ENCODE results near the gene POLDIP2. TPM values are rescaled to one million over a fixed set of nuclear protein-coding genes. Genes with fewer than 3 reads are reported as not detected.

Gene POLDIP2
- total and polyA plus RNA-seq, 12 donors, result 66.4 to 176 (median 152) TPM

DNA sequence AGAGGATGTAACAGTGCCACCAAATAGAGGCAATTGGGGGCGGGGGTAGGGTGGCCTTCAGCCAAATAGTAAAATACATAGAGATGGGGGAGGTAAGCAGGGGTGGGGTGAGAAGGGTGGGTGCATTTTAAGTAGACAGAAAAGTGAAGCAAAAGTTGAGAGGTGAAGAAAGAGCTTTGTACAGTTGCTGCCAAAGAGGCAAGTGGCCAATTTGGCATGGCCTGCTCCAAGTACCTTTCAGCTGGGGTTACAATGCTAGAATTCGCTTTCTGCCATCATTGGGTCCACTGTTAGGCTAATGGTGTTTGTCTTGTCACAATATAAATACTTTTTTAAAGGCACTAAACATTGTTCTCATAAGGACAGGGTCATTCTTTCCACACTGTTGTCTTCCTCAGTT, 43.5 kb downstream of the POLDIP2 start:
- H3K9me3 ChIP-seq, result no peaks in the 10 kb centered on the region
- ATAC-seq (no peak), DNase-seq (no peak)
- WGBS, 2 donors, result 86% methylated on average over 2 of the region's 2 CpGs
- no peak overlapping the region for H3K4me3 ChIP-seq
- no peak overlapping the region for H3K27ac ChIP-seq
- no peaks in the 10 kb centered on the region for H3K36me3 ChIP-seq
- TF ChIP-seq, protein P1, sequence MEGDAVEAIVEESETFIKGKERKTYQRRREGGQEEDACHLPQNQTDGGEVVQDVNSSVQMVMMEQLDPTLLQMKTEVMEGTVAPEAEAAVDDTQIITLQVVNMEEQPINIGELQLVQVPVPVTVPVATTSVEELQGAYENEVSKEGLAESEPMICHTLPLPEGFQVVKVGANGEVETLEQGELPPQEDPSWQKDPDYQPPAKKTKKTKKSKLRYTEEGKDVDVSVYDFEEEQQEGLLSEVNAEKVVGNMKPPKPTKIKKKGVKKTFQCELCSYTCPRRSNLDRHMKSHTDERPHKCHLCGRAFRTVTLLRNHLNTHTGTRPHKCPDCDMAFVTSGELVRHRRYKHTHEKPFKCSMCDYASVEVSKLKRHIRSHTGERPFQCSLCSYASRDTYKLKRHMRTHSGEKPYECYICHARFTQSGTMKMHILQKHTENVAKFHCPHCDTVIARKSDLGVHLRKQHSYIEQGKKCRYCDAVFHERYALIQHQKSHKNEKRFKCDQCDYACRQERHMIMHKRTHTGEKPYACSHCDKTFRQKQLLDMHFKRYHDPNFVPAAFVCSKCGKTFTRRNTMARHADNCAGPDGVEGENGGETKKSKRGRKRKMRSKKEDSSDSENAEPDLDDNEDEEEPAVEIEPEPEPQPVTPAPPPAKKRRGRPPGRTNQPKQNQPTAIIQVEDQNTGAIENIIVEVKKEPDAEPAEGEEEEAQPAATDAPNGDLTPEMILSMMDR (IDR thresholded peaks at IDR 0.05), result no peak
- H3K4me1 ChIP-seq, result peaks cover 3 to 9% (median 7%) of the 10 kb centered on the region in 9 donors
- peaks cover 0 to 6% (median 0%) of the 10 kb centered on the region in 7 donors for H3K27me3 ChIP-seq
- intact Hi-C loops (cut with DNase I), result no loop called here

DNA sequence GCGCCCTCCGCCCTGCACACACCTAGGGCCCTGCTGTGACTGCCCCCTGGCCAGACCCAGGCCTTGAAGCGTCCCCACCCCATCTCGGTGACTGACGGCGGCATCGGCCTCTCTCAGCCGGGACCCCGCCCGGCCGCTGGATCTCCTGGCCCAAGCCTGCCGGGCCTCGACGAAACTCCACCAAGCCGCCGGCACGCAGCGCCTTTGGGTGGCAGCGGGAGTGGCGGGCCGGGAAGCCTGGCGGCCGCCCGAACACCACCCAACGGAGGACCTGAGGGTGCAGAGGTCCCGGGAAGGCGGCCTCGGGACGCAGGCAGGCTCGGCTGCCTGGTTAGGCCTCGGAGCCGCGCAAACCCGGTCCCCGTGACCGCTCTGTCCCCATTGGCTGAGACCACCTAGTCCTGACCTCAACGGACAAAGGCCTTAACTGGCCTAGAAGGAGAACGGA, 50.3 kb downstream of the POLDIP2 start:
- Histone ChIP-seq H3K27ac (no peak overlapping the region), H3K4me3 (no peak overlapping the region), H3K27me3 (peaks cover 0 to 47% (median 28%) of the 10 kb centered on the region in 7 donors), H3K36me3 (no peaks in the 10 kb centered on the region), H3K4me1 (no peaks in the 10 kb centered on the region), H3K9me3 (no peaks in the 10 kb centered on the region)
- no peak for DNase-seq
- TF ChIP-seq, protein P1 (IDR thresholded peaks at IDR 0.05), result no peak
- ATAC-seq, result no peak
- 20 to 24% methylated on average over 38 of the region's 38 CpGs for WGBS, 2 donors
- intact Hi-C loops (cut with DNase I), result no loop called here

DNA sequence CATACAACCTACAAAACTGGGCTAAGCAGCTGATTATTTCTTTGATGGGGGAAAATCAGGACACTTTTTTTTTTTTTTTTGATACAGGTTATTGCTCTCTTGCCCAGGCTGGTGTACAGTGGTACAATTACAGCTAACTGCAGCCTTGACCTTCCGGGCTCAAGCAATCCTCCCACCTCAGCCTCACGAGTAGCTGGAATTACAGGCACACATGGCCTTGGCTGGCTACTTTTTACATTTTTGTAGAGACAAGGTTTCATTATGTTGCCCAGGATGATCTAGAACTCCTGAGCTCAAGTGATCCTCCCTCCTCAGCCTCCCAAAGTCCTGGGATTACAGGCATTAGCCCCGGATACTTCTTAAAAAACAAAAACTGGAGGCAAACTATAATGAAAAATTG, 58.9 kb downstream of the POLDIP2 start:
- Histone ChIP-seq H3K4me3 (no peak overlapping the region), H3K36me3 (no peaks in the 10 kb centered on the region), H3K27me3 (peaks cover 0 to 17% (median 7%) of the 10 kb centered on the region in 7 donors), H3K27ac (no peak overlapping the region), H3K4me1 (no peaks in the 10 kb centered on the region), H3K9me3 (no peaks in the 10 kb centered on the region)
- DNase-seq, result no peak
- no peak for ATAC-seq
- intact Hi-C loops (cut with DNase I), result no loop called here
- TF ChIP-seq, protein P1 (IDR thresholded peaks at IDR 0.05), result no peak
- 78 to 84% methylated on average over 3 of the region's 3 CpGs for WGBS, 2 donors

Small RNA genes lying within 50 kb of the gene (microRNA-seq; reads per million reads assigned to microRNA genes)
- gene MIR4723, result 0 to 1.0 reads per million in 2 donors

Other genes starting within 250 kb of the POLDIP2 start
- 1 to 10 TPM; 2.3 to 4.4 (median 3.2) TPM for gene TMEM97, start 38.3 kb downstream of the POLDIP2 start, total RNA-seq
- gene TMEM97, start 38.3 kb downstream of the POLDIP2 start, polyA plus RNA-seq, result 1 to 10 TPM; 1.6 to 5.2 TPM
- 10 to 100 TPM in 7 of 10 donors, 1 to 10 TPM in 3; 8.5 to 15.4 (median 10.8) TPM for gene IFT20, start 22.1 kb downstream of the POLDIP2 start, total RNA-seq
- 10 to 100 TPM; 16.8 to 38.2 TPM for gene IFT20, start 22.1 kb downstream of the POLDIP2 start, polyA plus RNA-seq
- gene TNFAIP1, start 21.8 kb downstream of the POLDIP2 start, total RNA-seq, result 10 to 100 TPM; 33.0 to 87.6 (median 45.8) TPM
- gene TNFAIP1, start 21.8 kb downstream of the POLDIP2 start, polyA plus RNA-seq, result 10 to 100 TPM; 15.1 to 33.8 TPM
- not detected for gene SEBOX, start 7.7 kb upstream of the POLDIP2 start, total RNA-seq
- gene SEBOX, start 7.7 kb upstream of the POLDIP2 start, polyA plus RNA-seq, result not detected
- 100 to 1,000 TPM in 1 of 10 donors, 10 to 100 TPM in 9; 44.8 to 121 (median 67.0) TPM for gene VTN, start 12.8 kb upstream of the POLDIP2 start, total RNA-seq
- 10 to 100 TPM; 26.3 to 27.8 TPM for gene VTN, start 12.8 kb upstream of the POLDIP2 start, polyA plus RNA-seq
- 10 to 100 TPM in 1 of 10 donors, 1 to 10 TPM in 9; 5.2 to 10.5 (median 8.4) TPM for gene SARM1, start 14.2 kb upstream of the POLDIP2 start, total RNA-seq
- 1 to 10 TPM; 4.4 to 4.8 TPM for gene SARM1, start 14.2 kb upstream of the POLDIP2 start, polyA plus RNA-seq
- 10 to 100 TPM in 1 of 10 donors, 1 to 10 TPM in 9; 3.6 to 10.2 (median 4.9) TPM for gene SLC46A1, start 48.7 kb upstream of the POLDIP2 start, total RNA-seq
- 1 to 10 TPM; 1.4 to 2.8 TPM for gene SLC46A1, start 48.7 kb upstream of the POLDIP2 start, polyA plus RNA-seq
- gene SLC13A2, start 116.1 kb upstream of the POLDIP2 start, total RNA-seq, result not detected
- gene SLC13A2, start 116.1 kb upstream of the POLDIP2 start, polyA plus RNA-seq, result not detected
- not detected for gene FOXN1, start 148.8 kb upstream of the POLDIP2 start, total RNA-seq
- gene FOXN1, start 148.8 kb upstream of the POLDIP2 start, polyA plus RNA-seq, result not detected
- gene UNC119, start 195.1 kb upstream of the POLDIP2 start, total RNA-seq, result 10 to 100 TPM; 10.6 to 23.4 (median 21.0) TPM
- 10 to 100 TPM; 18.0 to 23.8 TPM for gene UNC119, start 195.1 kb upstream of the POLDIP2 start, polyA plus RNA-seq
- 10 to 100 TPM; 44.6 to 69.3 (median 49.6) TPM for gene PIGS, start 214.0 kb upstream of the POLDIP2 start, total RNA-seq
- gene PIGS, start 214.0 kb upstream of the POLDIP2 start, polyA plus RNA-seq, result 10 to 100 TPM in 1 of 2 donors, 1 to 10 TPM in 1; 9.0 to 44.9 TPM
- 100 to 1,000 TPM; 196 to 416 (median 291) TPM for gene ALDOC, start 219.4 kb upstream of the POLDIP2 start, total RNA-seq
- 100 to 1,000 TPM; 122 to 156 TPM for gene ALDOC, start 219.4 kb upstream of the POLDIP2 start, polyA plus RNA-seq
- 1 to 10 TPM in 7 of 10 donors, under 1 TPM in 3; 0.55 to 6.5 (median 1.2) TPM for gene SPAG5, start 241.5 kb upstream of the POLDIP2 start, total RNA-seq
- gene SPAG5, start 241.5 kb upstream of the POLDIP2 start, polyA plus RNA-seq, result 1 to 10 TPM in 1 of 2 donors, under 1 TPM in 1; 0.86 to 1.6 TPM